Inferior parietal cortex (tissue), 1 donor: Measurements from ENCODE around the gene ADGRA1.
A peak's percentile ranks its signal among the peaks of the same experiment; 100 is the strongest.

Experiments used
- DNase-seq: peaks from one replicate; pipeline ENCODE4 v3.0.0-alpha.2; 2016; ENCODE audit errors: extremely low spot score

ADGRA1 gene

GRCh38 chr10:133075346-133076137 is 12.2 kb upstream of the ADGRA1 start:
- DNase-seq, result no peak

GRCh38 chr10:133076274-133077038 is 11.3 kb upstream of the ADGRA1 start:
- DNase-seq, result no peak

- DNase-seq, result no peak
Observed at GRCh38 chr10:133079836-133080682, 7.7 kb upstream of the ADGRA1 start.

GRCh38 chr10:133080683-133081040 is 7.1 kb upstream of the ADGRA1 start:
- DNase-seq, result no peak

DNA sequence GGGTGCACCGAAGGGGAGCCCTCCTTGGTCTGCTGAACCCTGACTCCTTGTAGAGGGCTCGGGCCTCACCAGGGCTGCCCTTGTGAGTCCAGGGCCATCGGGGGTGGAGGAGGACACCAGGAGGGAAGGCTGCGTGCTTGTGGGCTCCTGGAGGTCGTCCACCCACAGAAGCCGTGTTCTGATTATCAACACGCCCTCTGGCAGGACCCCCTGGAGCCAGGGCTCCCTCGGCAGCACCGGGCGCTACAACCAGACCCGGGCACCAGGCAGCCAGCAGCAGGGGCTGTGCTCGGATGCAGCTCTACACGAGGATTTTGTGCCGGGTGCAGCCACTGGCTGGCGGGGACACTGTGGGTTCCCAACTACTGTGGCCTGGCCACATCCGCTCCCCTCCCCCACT is 6.1 kb upstream of the ADGRA1 start:
- DNase-seq, result no peak

DNA sequence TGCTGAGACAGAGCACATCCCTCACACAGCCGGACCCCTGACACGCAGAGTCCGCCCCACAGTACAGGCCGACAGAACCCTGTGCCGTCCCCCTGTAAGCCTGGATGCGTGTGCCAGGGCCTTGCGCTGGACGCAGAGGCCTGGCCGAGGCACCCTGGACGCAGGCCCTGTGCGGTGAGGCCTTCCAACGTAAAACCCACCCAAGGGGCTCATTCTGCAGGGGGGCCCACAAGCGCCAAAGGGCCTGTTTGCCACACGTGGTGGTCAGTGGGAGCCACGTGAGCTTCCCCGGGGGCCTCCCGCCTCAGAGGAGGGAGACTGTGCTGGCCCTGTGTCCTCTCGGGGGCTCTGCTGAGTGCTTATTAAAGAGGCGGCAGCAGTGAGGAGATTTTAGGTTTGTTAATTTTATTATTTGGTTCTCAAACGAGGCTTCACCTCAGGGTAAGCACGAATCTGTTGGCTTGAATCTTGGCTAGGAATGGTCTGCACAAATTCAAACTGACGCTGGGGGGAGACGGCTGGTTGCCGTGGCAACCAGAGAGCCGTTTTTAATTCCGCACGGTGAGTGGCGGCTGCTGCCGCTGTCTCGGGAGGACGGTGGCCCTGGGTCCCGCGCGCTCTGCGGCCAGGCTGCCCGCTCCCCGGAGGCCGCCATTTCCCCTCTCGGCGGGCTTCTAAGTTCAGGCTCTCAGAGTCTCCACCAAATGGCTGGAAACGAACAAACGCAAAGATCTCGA is 4.9 kb upstream of the ADGRA1 start:
- no peak for DNase-seq

GRCh38 chr10:133083422-133084100 is 4.2 kb upstream of the ADGRA1 start:
- no peak for DNase-seq

DNA sequence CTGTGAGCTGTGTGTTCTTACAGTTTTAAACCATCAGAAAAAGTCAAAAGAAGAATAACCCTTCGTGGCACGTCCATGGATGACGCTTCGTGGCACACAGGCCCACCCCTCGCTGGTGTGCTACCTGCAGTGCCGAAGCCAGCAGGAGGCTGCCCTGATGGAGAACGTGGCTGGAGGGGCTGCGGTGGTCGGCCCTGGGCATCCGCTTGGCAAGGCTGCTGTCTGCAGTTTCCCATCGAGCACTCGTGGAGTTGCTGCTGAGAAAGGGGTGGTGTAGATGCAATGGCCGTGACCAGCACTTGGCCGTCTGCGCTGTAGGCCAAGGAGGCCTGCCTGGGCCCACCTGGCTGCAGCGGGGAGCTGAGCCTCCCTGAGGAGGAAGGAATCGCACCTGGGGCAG is 3.2 kb upstream of the ADGRA1 start:
- no peak for DNase-seq

DNA sequence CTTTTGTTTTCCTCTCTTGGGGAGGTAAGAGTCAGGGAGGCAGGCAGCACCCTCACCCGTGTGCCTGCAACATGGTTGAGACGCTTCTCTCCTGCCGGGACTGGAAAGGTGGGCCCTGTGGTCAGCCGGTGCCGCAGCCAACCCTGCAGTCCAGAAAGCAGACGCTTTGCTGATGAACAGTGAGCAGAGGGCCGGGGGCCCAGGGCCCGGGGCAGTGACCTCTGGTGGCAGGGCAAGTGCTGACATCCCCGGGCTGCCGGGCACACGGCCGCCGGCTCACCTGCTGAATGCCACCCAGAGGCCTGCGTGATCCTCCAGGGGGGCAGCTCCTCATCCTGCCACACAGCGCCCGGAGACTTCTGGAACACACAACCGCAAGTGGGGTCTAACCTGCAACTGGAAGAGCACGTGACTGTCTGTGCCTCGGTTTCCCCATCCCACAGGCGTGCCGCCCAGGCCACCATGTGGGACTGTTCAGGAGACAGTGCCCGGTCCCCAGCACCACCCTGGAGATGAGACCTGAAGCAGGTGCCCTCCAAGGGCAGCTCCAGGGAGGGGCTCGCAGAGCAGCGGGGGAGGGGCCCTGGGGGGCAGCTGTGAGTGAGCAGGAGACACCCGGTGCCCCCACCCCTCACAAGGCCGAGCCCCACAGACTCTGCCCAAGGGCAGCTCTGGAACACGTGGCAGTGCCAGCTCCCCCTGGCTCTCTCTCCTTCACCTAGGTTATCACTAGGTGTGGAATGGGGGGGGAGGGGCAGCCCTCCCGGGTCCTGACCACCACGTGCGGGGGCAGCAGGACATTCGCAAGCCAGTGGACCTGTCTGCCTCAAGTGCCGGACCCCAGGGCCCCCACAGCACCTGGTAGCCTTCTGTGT is 2.2 kb upstream of the ADGRA1 start:
- no peak for DNase-seq

GRCh38 chr10:133086247-133086646 is 1.5 kb upstream of the ADGRA1 start:
- no peak for DNase-seq

GRCh38 chr10:133087045-133087678 is 562 bp upstream of the ADGRA1 start:
- no peak for DNase-seq

DNA sequence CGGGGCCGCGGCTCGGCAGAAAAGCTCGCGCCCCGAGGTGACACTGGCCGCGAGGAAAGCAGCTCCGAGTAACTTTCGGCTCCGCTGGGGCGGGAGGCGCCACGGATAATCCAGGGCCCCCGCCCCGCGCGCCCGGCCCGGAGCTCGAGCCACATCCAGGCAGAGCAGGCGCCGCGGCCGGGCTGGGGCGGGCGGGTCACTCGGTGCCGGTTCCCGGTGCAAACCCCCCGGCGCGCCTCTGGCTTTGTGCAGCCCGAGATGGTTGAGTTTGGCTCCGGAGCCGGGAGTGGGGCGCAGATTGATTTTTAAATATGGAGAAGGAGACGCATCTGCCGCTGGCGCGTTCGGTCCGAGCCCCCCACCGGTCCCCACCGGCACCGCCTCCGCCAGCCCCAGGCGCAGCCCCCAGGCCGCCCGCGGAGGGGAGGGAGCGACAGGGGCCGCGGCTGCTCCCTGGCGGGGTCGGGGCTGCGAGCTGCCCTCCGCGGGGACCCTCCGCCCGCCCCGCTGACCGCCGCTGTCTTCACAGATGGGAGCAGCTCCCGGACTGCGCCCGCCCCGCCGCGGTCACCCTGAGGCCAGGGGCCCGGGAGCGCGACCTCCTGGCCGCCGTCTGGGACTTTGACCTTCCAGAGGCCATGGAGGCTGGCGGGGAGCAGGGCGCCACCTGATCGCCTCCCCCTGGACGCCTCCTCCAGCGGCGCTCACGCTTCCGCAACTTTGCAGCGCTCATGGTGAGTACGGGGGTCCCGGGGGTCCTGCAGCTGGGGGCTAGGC is 643 bp downstream of the ADGRA1 start:
- no peak for DNase-seq

GRCh38 chr10:133088956-133089800 is 1.5 kb downstream of the ADGRA1 start:
- DNase-seq, result peak; percentile 82

DNA sequence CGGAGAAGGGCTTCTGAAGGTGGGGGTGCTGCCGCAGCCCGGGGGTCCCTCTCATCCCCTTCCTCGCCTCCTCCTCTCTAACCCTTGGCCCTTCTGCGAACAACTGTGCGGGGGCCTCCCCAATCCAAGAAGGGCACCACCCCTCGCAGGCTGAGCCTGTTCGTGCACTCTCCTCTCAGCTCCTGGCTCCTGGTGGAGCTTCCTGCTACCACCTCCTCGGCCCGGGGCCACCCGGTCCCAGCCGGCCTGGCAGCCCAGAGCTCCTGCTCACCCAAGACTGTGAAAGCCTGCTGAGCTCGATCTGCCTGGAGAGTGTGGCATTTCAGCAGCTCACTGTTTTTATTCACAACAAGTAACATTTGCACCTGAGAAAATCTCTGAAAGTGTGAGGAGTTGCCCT is 2.4 kb downstream of the ADGRA1 start:
- DNase-seq, result no peak

- DNase-seq, result no peak
Observed at GRCh38 chr10:133090654-133091053, 2.9 kb downstream of the ADGRA1 start.

GRCh38 chr10:133091316-133091715 is 3.6 kb downstream of the ADGRA1 start:
- DNase-seq, result no peak

DNA sequence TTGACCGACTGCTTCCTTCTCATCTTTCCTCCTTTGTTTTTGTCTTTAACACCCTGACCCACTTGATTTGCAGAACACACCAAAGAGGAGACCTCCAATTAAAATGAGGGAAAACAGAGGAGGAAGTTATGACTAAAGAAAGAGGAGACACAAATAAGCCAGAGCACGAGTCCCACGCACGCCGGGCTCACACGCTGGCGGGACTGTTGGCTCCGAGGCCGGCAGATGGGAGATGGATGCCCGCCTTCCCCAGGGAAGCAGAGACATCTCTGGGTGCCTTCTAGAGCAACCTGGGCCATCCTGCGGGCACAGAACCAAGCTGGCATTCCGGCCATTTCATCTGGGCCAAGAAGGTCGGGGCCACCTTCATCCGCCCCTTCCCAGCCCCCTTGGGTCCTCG is 5.6 kb downstream of the ADGRA1 start:
- no peak for DNase-seq

DNA sequence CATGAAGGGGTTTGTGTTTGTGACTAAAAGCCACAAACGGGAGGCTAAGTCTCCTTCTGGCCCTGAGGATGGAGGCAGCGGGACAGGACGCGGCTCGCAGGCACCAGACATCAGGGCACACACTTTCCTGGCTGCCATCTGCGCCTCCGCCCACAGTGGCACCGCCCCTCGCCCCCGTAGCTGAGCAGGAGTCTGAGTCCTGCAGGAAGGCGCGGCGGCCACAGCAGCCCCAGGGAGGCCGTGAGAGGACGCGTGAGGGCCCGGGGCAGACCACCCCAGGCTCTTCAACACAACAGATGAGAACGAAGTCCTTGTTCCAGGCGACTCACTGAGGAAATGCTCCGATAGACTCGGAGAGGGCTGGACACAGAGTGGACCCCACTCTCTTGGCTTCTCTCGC is 6.6 kb downstream of the ADGRA1 start:
- no peak for DNase-seq
